Ovary (tissue), 9 donors: Measurements from ENCODE around the gene VSX2. TPM values are rescaled to one million over a fixed set of nuclear protein-coding genes. Genes with fewer than 3 reads are reported as not detected.
A peak's percentile ranks its signal among the peaks of the same experiment; 100 is the strongest.

Source experiments
- DNase-seq, 5 donors: peaks; one replicate each; pipeline ENCODE4 v3.0.0-alpha.2; 2019 to 2020
- H3K27ac ChIP-seq, 2 donors: fragments of 200-600 bp; one replicate each; pipeline versions ENCODE4 v1.5.1 to v1.8.0; 2019 to 2022
- H3K27me3 ChIP-seq: fragments of 200-600 bp; one replicate; pipeline ENCODE4 v1.8.0; 2022
- H3K36me3 ChIP-seq: fragments of 200-600 bp; sonication (generic); one replicate; pipeline ENCODE4 v1.5.1; 2019
- H3K4me1 ChIP-seq: one replicate; pipeline ENCODE4 v1.8.1; 2013; ENCODE audit warnings: mild to moderate bottlenecking, moderate library complexity; ENCODE audit not compliant: insufficient read depth
- H3K4me3 ChIP-seq: fragments of 200-600 bp; sonication (generic); one replicate; pipeline ENCODE4 v1.5.1; 2017
- H3K9me3 ChIP-seq, 2 donors: fragments of 200-600 bp in 1 of 2; sonication (generic) in 1 of 2; one replicate each; pipeline versions ENCODE4 v1.5.1 to v1.8.1; 2013 to 2019; ENCODE audit warnings: mild to moderate bottlenecking in 1 of 2, moderate library complexity in 1 of 2
- CTCF ChIP-seq, 3 donors: fragments of 450-650 bp in 2 of 3; fragments of 200-600 bp in 1 of 3; IDR thresholded peaks; one replicate each; pipeline versions ENCODE4 v1.5.1 to v1.8.0; 2016 to 2022; ENCODE audit warnings: antibody characterized with exemption in 3 of 3, mild to moderate bottlenecking in 1 of 3
- EP300 ChIP-seq: sonication (generic); formaldehyde crosslinking; IDR thresholded peaks from one replicate; pipeline ENCODE4 v1.6.1; 2017; ENCODE audit warnings: antibody characterized with exemption
- POLR2A ChIP-seq: fragments of 450-650 bp; IDR thresholded peaks from one replicate; pipeline ENCODE4 v1.6.1; 2017; ENCODE audit warnings: antibody characterized with exemption, mild to moderate bottlenecking, moderate library complexity
- WGBS, 3 donors: extraction: QIAGEN DNeasy Blood & Tissue Kit in 1 of 3; methylation state at CpG; one replicate each; pipeline versions ENCODE4 v1.1.5 to v1.1.7; 2013 to 2017; 5-methylcytosine and 5-hydroxymethylcytosine counted together
- intact Hi-C, 4 donors: fragments of 100-400 bp; cut with DNase I; formaldehyde crosslinking; loops; one replicate each; pipeline versions ENCODE4 v1.11.0 to v1.15.1; 2022 to 2023
- polyA plus RNA-seq, 2 donors: library from polyadenylated mRNA; stranded (reverse); fragments of 200-250 nt in 1 of 2; fragments of 350-450 nt in 1 of 2; fragmentation: Illumina TruSeq in 1 of 2; extraction: RNeasy Lipid Tissue Mini Kit (QIAGEN cat#74804) in 1 of 2; gene quantifications; one replicate each; pipeline ENCODE4 v1.2.3, GENCODE V29; 2013 to 2014
- total RNA-seq, 7 donors: library from RNA; depleted of rRNA in 2 of 7; stranded (reverse); fragments of >200 nt in 2 of 7; fragmentation: NEBNext Ultra II Directional in 3 of 7; extraction: Animal tissue kit (Norgen Biotek cat#: 25700) in 3 of 7; gene quantifications; one replicate each; pipeline versions ENCODE4 v1.1.0 to v1.2.4, GENCODE V29; 2016 to 2023
- donor health status: DM: no; HTN: no; CAD: no; lungs with moderate emphysema.
- donor health status: DM: no; HTN: no; CAD: no.
- donor health status: Bipolar disorder and iron deficiency.
- donor health status: DM: yes; HTN: yes; CAD: no.
- donor health status: DM: no; HTN: no; CAD: no.
- donor health status: DM: yes; HTN: yes; CAD: no.

Gene VSX2
- total and polyA plus RNA-seq, 9 donors = not detected

DNA sequence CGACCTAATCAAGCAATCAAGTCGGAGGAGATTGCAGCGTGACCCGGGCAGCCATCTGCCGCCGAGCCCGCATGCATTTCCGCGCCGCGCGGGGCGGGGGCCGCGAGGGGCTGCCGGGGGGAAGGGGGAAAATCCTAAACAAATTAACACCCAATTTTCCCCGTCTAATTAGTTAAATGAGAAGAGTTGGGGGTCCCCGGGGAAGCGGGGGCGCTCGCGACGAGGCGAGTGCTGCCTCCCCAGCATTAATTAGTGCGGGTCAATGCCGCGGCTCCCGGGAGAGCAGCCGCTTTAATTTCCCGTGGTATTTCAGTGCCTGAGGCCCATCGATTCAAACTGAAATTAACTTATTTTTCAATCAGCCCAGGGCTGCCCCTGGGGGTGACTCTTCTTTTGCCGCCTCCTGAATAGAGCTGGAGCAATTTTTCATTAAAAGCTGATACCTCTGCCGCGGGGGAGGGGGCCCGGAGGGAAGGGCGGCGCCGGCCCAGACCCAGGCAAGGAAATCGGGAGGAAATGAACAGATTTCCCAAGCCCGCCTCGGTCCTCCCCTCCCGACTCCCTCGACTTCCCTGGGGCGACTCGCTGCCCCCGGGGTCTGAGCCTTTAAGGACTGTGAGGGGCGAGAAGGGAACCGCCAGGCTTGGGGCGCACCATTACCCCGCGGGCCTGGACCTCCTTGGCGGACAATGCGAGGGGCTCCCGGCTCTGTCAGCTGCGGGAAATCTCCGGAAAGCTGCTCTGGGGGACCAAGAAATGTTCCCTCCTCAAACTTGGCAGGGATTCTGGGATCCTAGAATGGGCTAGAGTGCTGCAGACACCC, 18.9 kb downstream of the VSX2 start:
- no peak for TF ChIP-seq EP300
- no peak for TF ChIP-seq CTCF (IDR thresholded peaks at IDR 0.05)
- no peak for TF ChIP-seq POLR2A
- Histone ChIP-seq H3K4me1 (peaks cover 1% of the 10 kb centered on the region), H3K36me3 (no peaks in the 10 kb centered on the region), H3K27ac (no peak overlapping the region), H3K4me3 (peak overlapping the region; percentile 41), H3K27me3 (no peaks in the 10 kb centered on the region), H3K9me3 (no peaks in the 10 kb centered on the region)
- no peak for DNase-seq
- intact Hi-C loops = no loop called here
- WGBS, 3 donors = 3 to 4% (median 4%) methylated on average over 54 to 56 of the region's 56 CpGs

DNA sequence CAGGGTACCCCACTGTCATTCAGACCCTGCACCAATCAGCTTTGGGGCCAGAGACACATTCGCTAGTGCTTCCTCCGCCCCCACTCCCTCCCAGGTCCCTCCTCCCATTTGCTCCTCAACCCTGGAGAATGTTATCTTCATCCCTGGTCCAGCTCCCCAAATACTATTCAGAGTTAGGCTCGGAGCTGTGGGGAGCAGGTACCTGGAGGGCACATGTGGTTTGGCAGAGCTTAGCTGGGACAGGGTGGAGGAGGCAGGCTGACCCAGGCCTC, 19.5 kb downstream of the VSX2 start:
- Histone ChIP-seq H3K27me3 (no peaks in the 10 kb centered on the region), H3K4me3 (no peak overlapping the region), H3K36me3 (no peaks in the 10 kb centered on the region), H3K9me3 (no peaks in the 10 kb centered on the region), H3K4me1 (peaks cover 1% of the 10 kb centered on the region), H3K27ac (no peak overlapping the region)
- WGBS, 3 donors = 42 to 57% (median 44%) methylated on average over 3 of the region's 3 CpGs
- TF ChIP-seq CTCF (IDR thresholded peaks at IDR 0.05) (no peak), EP300 (no peak), POLR2A (no peak)
- intact Hi-C loops = no loop called here
- DNase-seq = no peak

DNA sequence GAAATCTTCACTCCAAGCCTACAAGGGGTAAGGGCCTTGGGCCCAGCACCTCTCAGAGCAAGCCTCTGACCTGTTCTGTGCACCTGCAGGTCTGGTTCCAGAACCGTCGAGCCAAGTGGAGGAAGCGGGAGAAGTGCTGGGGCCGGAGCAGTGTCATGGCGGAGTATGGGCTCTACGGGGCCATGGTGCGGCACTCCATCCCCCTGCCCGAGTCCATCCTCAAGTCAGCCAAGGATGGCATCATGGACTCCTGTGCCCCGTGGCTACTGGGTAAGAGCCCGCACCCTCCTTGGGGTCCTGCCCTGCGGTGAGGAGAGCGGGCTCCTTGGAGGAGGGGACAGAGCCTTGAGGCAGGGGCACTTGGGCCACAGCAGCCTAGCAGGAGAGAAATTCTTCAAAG, 20.3 kb downstream of the VSX2 start:
- Histone ChIP-seq H3K27me3 (no peaks in the 10 kb centered on the region), H3K36me3 (no peaks in the 10 kb centered on the region), H3K27ac (no peak overlapping the region), H3K4me1 (peaks cover 1% of the 10 kb centered on the region), H3K9me3 (no peaks in the 10 kb centered on the region), H3K4me3 (no peak overlapping the region)
- no peak for DNase-seq
- intact Hi-C loops = no loop called here
- 95 to 96% (median 96%) methylated on average over 10 to 12 of the region's 12 CpGs for WGBS, 3 donors
- TF ChIP-seq EP300 (no peak), POLR2A (no peak), CTCF (IDR thresholded peaks at IDR 0.05) (no peak)

GRCh38 chr14:74260525-74261233, 21.4 kb downstream of the VSX2 start:
- Histone ChIP-seq H3K27ac (no peak overlapping the region), H3K4me3 (no peak overlapping the region), H3K27me3 (no peaks in the 10 kb centered on the region), H3K36me3 (no peaks in the 10 kb centered on the region), H3K4me1 (peaks cover 1% of the 10 kb centered on the region), H3K9me3 (no peaks in the 10 kb centered on the region)
- no peak for DNase-seq
- TF ChIP-seq CTCF (IDR thresholded peaks at IDR 0.05) = no peak
- TF ChIP-seq POLR2A = no peak
- no peak for TF ChIP-seq EP300
- 90 to 93% (median 91%) methylated on average over 29 of the region's 29 CpGs for WGBS, 3 donors
- intact Hi-C loops = no loop called here
